H9 (cell line): ENCODE data around the gene UTP25. TPM values are rescaled to one million over a fixed set of nuclear protein-coding genes. Genes with fewer than 3 reads are reported as not detected.

Experiments used
- DNase-seq: peaks from one replicate; pipeline ENCODE4 v3.0.0-alpha.2; 2017
- H2AFZ ChIP-seq: one replicate; pipeline ENCODE4 v1.6.1; 2013; ENCODE audit warnings: mild to moderate bottlenecking, low read length, control low read depth, moderate library complexity
- H2AK5ac ChIP-seq: 2 replicates; pipeline ENCODE4 v1.6.1; 2013; ENCODE audit warnings: low read length, control low read depth, mixed read lengths; ENCODE audit not compliant: insufficient read length
- H2BK120ac ChIP-seq: one replicate; pipeline ENCODE4 v1.6.1; 2013; ENCODE audit warnings: low read depth, mild to moderate bottlenecking, low read length, control low read depth, inconsistent platforms; ENCODE audit not compliant: poor library complexity, severe bottlenecking
- H2BK12ac ChIP-seq: 2 replicates; pipeline ENCODE4 v1.6.1; 2013; ENCODE audit warnings: low read length, control low read depth, mixed read lengths, low read depth; ENCODE audit not compliant: insufficient read length
- H2BK15ac ChIP-seq: 2 replicates; pipeline ENCODE4 v1.6.1; 2013; ENCODE audit warnings: low read depth, low read length, control low read depth
- H2BK20ac ChIP-seq: one replicate; pipeline ENCODE4 v1.6.1; 2013; ENCODE audit warnings: low read depth, mild to moderate bottlenecking, low read length, control low read depth, inconsistent platforms; ENCODE audit not compliant: poor library complexity, severe bottlenecking
- H2BK5ac ChIP-seq: 2 replicates; pipeline ENCODE4 v1.6.1; 2013; ENCODE audit warnings: low read length, control low read depth, mixed read lengths; ENCODE audit not compliant: insufficient read length
- H3K14ac ChIP-seq: 2 replicates; pipeline ENCODE4 v1.6.1; 2013; ENCODE audit warnings: low read length, control low read depth; ENCODE audit not compliant: insufficient read depth
- H3K18ac ChIP-seq: 2 replicates; pipeline ENCODE4 v1.6.1; 2013; ENCODE audit warnings: low read depth, mild to moderate bottlenecking, mixed read lengths, low read length, control low read depth; ENCODE audit not compliant: insufficient read length
- H3K23ac ChIP-seq: 2 replicates; pipeline ENCODE4 v1.6.1; 2013; ENCODE audit warnings: low read length, control low read depth, mixed read lengths, low read depth; ENCODE audit not compliant: insufficient read length
- H3K23me2 ChIP-seq: 2 replicates; pipeline ENCODE4 v1.6.1; 2013; ENCODE audit warnings: low read depth, mild to moderate bottlenecking, mixed read lengths, low read length, control low read depth; ENCODE audit not compliant: insufficient read length, poor library complexity, severe bottlenecking
- H3K27ac ChIP-seq: 2 replicates; pipeline ENCODE4 v1.5.1; 2013; ENCODE audit warnings: low read length, control low read depth, mixed read lengths, low read depth; ENCODE audit not compliant: insufficient read length
- H3K27me3 ChIP-seq: 2 replicates; pipeline ENCODE4 v1.6.1; 2013; ENCODE audit warnings: low read length, control low read depth, inconsistent platforms; ENCODE audit not compliant: insufficient read depth
- H3K4ac ChIP-seq: 2 replicates; pipeline ENCODE4 v1.6.1; 2013; ENCODE audit warnings: low read depth, mild to moderate bottlenecking, control low read depth, inconsistent platforms, low read length, moderate library complexity
- H3K4me1 ChIP-seq: 2 replicates; pipeline ENCODE4 v1.6.1; 2013; ENCODE audit warnings: low read length, control low read depth, inconsistent platforms; ENCODE audit not compliant: insufficient read depth
- H3K4me2 ChIP-seq: 2 replicates; pipeline ENCODE4 v1.6.1; 2013; ENCODE audit warnings: low read length, control low read depth, mixed read lengths; ENCODE audit not compliant: insufficient read length, insufficient read depth
- H3K56ac ChIP-seq: 2 replicates; pipeline ENCODE4 v1.6.1; 2013; ENCODE audit warnings: low read depth, mild to moderate bottlenecking, mixed read lengths, low read length, control low read depth; ENCODE audit not compliant: insufficient read length
- H3K79me1 ChIP-seq: 2 replicates; pipeline ENCODE4 v1.6.1; 2013; ENCODE audit warnings: low read depth, mild to moderate bottlenecking, moderate library complexity, low read length, control low read depth, inconsistent platforms; ENCODE audit not compliant: insufficient read depth, poor library complexity, severe bottlenecking
- H3K79me2 ChIP-seq: 2 replicates; pipeline ENCODE4 v1.6.1; 2013; ENCODE audit warnings: low read length, control low read depth, inconsistent platforms; ENCODE audit not compliant: insufficient read depth
- H3K9ac ChIP-seq: 2 replicates; pipeline ENCODE4 v1.6.1; 2013; ENCODE audit warnings: low read length, control low read depth, mixed read lengths; ENCODE audit not compliant: insufficient read length; ENCODE audit errors: extremely low read depth
- H3K9me3 ChIP-seq: one replicate; pipeline ENCODE4 v1.6.1; 2013; ENCODE audit warnings: low read depth, low read length, inconsistent platforms; ENCODE audit not compliant: control insufficient read depth
- H3T11ph ChIP-seq: one replicate; pipeline ENCODE4 v1.6.1; 2013; ENCODE audit warnings: mild to moderate bottlenecking, low read length, control low read depth, inconsistent platforms
- H4K20me1 ChIP-seq: one replicate; pipeline ENCODE4 v1.6.1; 2013; ENCODE audit not compliant: control insufficient read depth, insufficient read length, insufficient read depth
- H4K5ac ChIP-seq: 2 replicates; pipeline ENCODE4 v1.6.1; 2013; ENCODE audit warnings: low read depth, mild to moderate bottlenecking, mixed read lengths, low read length, control low read depth; ENCODE audit not compliant: insufficient read length
- H4K8ac ChIP-seq: replicated peaks from 2 replicates; pipeline ENCODE4 v1.6.1; 2013; ENCODE audit warnings: low read length, control low read depth, mixed read lengths, low read depth; ENCODE audit not compliant: insufficient read length
- H4K91ac ChIP-seq: 2 replicates; pipeline ENCODE4 v1.6.1; 2013; ENCODE audit warnings: low read depth, mild to moderate bottlenecking, moderate library complexity, mixed read lengths, low read length, control low read depth; ENCODE audit not compliant: insufficient read length
- H3K27ac Mint-ChIP-seq, 3 experiments: 2 replicates in 2 of 3; 3 replicates in 1 of 3; pipeline ENCODE4 v1.8.0; 2020 to 2021; ENCODE audit warnings: mixed read lengths in 3 of 3, mild to moderate bottlenecking in 1 of 3, moderate library complexity in 1 of 3
- H3K27me3 Mint-ChIP-seq: 2 replicates; pipeline ENCODE4 v1.8.0; 2021; ENCODE audit warnings: low read depth, mild to moderate bottlenecking, moderate library complexity, mixed read lengths
- H3K36me3 Mint-ChIP-seq, 3 experiments: 2 replicates in 2 of 3; 3 replicates in 1 of 3; pipeline ENCODE4 v1.8.0; 2020 to 2021; ENCODE audit warnings: low read depth in 3 of 3, mixed read lengths in 3 of 3; ENCODE audit not compliant: insufficient read depth in 1 of 3
- H3K4me1 Mint-ChIP-seq, 2 experiments: 2 replicates each; pipeline ENCODE4 v1.8.0; 2020; ENCODE audit warnings: mixed read lengths in 2 of 2
- H3K4me3 Mint-ChIP-seq, 2 experiments: 2 replicates in 1 of 2; 3 replicates in 1 of 2; pipeline ENCODE4 v1.8.0; 2020 to 2021; ENCODE audit warnings: mild to moderate bottlenecking in 2 of 2, mixed read lengths in 2 of 2, moderate library complexity in 1 of 2
- H3K9me3 Mint-ChIP-seq, 2 experiments: 2 replicates in 1 of 2; 3 replicates in 1 of 2; pipeline ENCODE4 v1.8.0; 2020; ENCODE audit warnings: mild to moderate bottlenecking in 2 of 2, mixed read lengths in 2 of 2, moderate library complexity in 1 of 2
- WGBS: extraction: QIAGEN DNeasy Blood & Tissue Kit; methylation state at CpG from one replicate; pipeline ENCODE4 v1.1.7; 2013; ENCODE audit warnings: missing lambda C conversion rate, low lambda C conversion rate, mixed read lengths; ENCODE audit not compliant: insufficient read length; ENCODE audit errors: extremely low coverage; 5-methylcytosine and 5-hydroxymethylcytosine counted together
- total RNA-seq: library from RNA; stranded (reverse); gene quantifications from 2 replicates; pipeline ENCODE4 v1.2.1, GENCODE V29; 2021
- TF ChIP-seq, protein P1 (sequence below): fragments of 200-600 bp; sonication (generic); conservative IDR thresholded peaks from 3 replicates; pipeline ENCODE4 v1.8.0; 2021; ENCODE audit warnings: antibody characterized with exemption, mild to moderate bottlenecking

UTP25 gene
- total RNA-seq, 1 experiment from 2014 or later = 12.9 TPM

DNA sequence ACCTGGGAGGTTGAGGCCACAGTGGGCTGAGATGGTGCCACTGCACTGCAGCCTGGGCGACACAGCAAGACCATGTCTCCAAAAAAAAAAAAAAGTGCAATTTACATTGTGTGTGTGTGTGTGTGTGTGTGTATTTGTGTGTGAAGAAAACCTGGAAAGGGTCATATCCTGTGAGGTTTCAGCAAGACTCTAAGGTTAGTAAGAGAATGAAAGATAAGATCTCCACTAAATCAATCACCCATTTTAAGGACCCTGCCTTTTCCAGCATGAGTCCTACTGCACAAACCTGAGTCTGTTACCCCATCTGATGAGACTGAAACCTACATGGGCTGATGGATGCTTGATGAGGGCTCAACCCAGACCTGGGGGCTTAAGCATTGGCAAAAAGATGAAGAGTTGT, 38.5 kb upstream of the UTP25 start:
- WGBS = no CpG with 5 or more reads among the region's 1 CpG
- Mint-ChIP-seq H3K27ac (no peak overlapping the region), H3K27me3 (peaks cover 8% of the 10 kb centered on the region), H3K36me3 (peaks cover 2 to 71% (median 52%) of the 10 kb centered on the region in 3 experiments; a peak in 6 of 7 replicates), H3K4me3 (no peak overlapping the region), H3K4me1 (peaks cover 3 to 4% of the 10 kb centered on the region in 2 experiments; a peak in 3 of 4 replicates), H3K9me3 (no peaks in the 10 kb centered on the region; a peak in 1 of 5 replicates)
- no peak overlapping the region for H3K56ac ChIP-seq
- H4K8ac ChIP-seq = no peak overlapping the region
- no peak overlapping the region for H3K4ac ChIP-seq
- H4K20me1 ChIP-seq = no peaks in the 10 kb centered on the region
- H3T11ph ChIP-seq = no peak overlapping the region
- no peak overlapping the region for H3K23ac ChIP-seq
- no peaks in the 10 kb centered on the region for H3K4me1 ChIP-seq
- no peaks in the 10 kb centered on the region for H3K23me2 ChIP-seq
- no peak overlapping the region for H3K18ac ChIP-seq
- H2AK5ac ChIP-seq = no peak overlapping the region
- no peak overlapping the region for H2BK120ac ChIP-seq
- no peak overlapping the region for H4K91ac ChIP-seq
- no peaks in the 10 kb centered on the region for H3K79me1 ChIP-seq
- no peak overlapping the region for H2BK20ac ChIP-seq
- H2BK12ac ChIP-seq = no peak overlapping the region
- no peaks in the 10 kb centered on the region for H3K9me3 ChIP-seq
- H3K4me2 ChIP-seq = no peak overlapping the region
- TF ChIP-seq, protein P1, sequence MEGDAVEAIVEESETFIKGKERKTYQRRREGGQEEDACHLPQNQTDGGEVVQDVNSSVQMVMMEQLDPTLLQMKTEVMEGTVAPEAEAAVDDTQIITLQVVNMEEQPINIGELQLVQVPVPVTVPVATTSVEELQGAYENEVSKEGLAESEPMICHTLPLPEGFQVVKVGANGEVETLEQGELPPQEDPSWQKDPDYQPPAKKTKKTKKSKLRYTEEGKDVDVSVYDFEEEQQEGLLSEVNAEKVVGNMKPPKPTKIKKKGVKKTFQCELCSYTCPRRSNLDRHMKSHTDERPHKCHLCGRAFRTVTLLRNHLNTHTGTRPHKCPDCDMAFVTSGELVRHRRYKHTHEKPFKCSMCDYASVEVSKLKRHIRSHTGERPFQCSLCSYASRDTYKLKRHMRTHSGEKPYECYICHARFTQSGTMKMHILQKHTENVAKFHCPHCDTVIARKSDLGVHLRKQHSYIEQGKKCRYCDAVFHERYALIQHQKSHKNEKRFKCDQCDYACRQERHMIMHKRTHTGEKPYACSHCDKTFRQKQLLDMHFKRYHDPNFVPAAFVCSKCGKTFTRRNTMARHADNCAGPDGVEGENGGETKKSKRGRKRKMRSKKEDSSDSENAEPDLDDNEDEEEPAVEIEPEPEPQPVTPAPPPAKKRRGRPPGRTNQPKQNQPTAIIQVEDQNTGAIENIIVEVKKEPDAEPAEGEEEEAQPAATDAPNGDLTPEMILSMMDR = no peak
- H2BK5ac ChIP-seq = no peak overlapping the region
- no peak overlapping the region for H3K9ac ChIP-seq
- no peak overlapping the region for H2BK15ac ChIP-seq
- no peak overlapping the region for H3K27ac ChIP-seq
- H3K79me2 ChIP-seq = no peaks in the 10 kb centered on the region
- H4K5ac ChIP-seq = no peak overlapping the region
- no peak overlapping the region for H2AFZ ChIP-seq
- H3K27me3 ChIP-seq = no peaks in the 10 kb centered on the region
- H3K14ac ChIP-seq = no peak overlapping the region
- DNase-seq = no peak
